ENCODE results near the gene STAT5A.
"Not testable (repeated sequence)": the region's sequence is repeated elsewhere in the genome, so short reads cannot be mapped to it uniquely, and the experiment has no call there.

STAT5A gene

GRCh38 chr17:42287977-42288802 is at the start of gene STAT5A:
STAT5A (plus strand) TSS chr17:42288498; CDS start chr17:42289412, 914 bp downstream.
- DNase-seq (ENCODE audit: insufficient read length, low spot score): no peak
- no peak for FAIRE-seq
- no peak for TF ChIP-seq CTCF (IDR thresholded peaks at IDR 0.05; ENCODE audit: insufficient read depth, missing control alignments)

GRCh38 chr17:42239576-42239975 is 48.7 kb upstream of the STAT5A start:
- DNase-seq (ENCODE audit: insufficient read length, low spot score); FAIRE-seq: not testable (repeated sequence)

GRCh38 chr17:42240201-42240600 is 48.1 kb upstream of the STAT5A start:
- no peak for TF ChIP-seq CTCF (IDR thresholded peaks at IDR 0.05; ENCODE audit: insufficient read depth, missing control alignments)
- FAIRE-seq (no peak), DNase-seq (ENCODE audit: insufficient read length, low spot score) (no peak)

GRCh38 chr17:42240863-42241262 is 47.4 kb upstream of the STAT5A start:
- not testable (repeated sequence) for DNase-seq (ENCODE audit: insufficient read length, low spot score); FAIRE-seq

- DNase-seq (ENCODE audit: insufficient read length, low spot score) (no peak), FAIRE-seq (no peak)
Measured at GRCh38 chr17:42241871-42242270, 46.4 kb upstream of the STAT5A start.

GRCh38 chr17:42243493-42243982 is 44.8 kb upstream of the STAT5A start:
- FAIRE-seq: no peak
- no peak for DNase-seq (ENCODE audit: insufficient read length, low spot score)
- TF ChIP-seq CTCF (IDR thresholded peaks at IDR 0.05; ENCODE audit: insufficient read depth, missing control alignments): no peak

More at GRCh38 chr17:42241871-42242270, 46.4 kb upstream of the STAT5A start:
- no peak for TF ChIP-seq CTCF (IDR thresholded peaks at IDR 0.05; ENCODE audit: insufficient read depth, missing control alignments)

GRCh38 chr17:42244116-42244515 is 44.2 kb upstream of the STAT5A start:
- FAIRE-seq; DNase-seq (ENCODE audit: insufficient read length, low spot score): not testable (repeated sequence)

GRCh38 chr17:42245183-42245582 is 43.1 kb upstream of the STAT5A start:
- not testable (repeated sequence) for FAIRE-seq; DNase-seq (ENCODE audit: insufficient read length, low spot score)

GRCh38 chr17:42246515-42246914 is 41.8 kb upstream of the STAT5A start:
- DNase-seq (ENCODE audit: insufficient read length, low spot score): no peak

More at GRCh38 chr17:42246515-42246914, 41.8 kb upstream of the STAT5A start:
- no peak for FAIRE-seq
- no peak for TF ChIP-seq CTCF (IDR thresholded peaks at IDR 0.05; ENCODE audit: insufficient read depth, missing control alignments)
